ENCODE results near the gene C11orf68.

DNA sequence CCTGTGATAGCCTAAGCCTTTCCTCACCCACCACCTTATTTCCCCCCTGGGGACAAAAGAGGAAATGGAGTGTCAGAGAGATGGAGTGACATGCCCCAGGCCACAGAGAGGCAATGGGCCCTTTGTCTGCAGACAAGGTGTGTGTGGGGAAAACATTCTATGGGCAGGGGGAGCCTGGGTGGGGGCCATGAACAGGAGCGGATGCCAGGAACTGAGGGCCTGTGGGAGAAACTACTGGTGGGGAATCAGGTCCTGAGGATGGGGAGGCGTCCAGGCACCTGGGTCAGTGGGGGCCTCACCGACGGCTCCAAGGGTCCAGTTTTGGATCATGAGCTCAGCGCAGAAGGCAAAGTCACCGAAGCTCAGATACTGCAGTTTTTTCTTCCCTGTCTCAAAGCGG, 33.6 kb downstream of the C11orf68 start:
- no peak for TF ChIP-seq TEAD4 (CRISPR knock-in tag; IDR thresholded peaks at IDR 0.05)
- TF ChIP-seq, protein P1, sequence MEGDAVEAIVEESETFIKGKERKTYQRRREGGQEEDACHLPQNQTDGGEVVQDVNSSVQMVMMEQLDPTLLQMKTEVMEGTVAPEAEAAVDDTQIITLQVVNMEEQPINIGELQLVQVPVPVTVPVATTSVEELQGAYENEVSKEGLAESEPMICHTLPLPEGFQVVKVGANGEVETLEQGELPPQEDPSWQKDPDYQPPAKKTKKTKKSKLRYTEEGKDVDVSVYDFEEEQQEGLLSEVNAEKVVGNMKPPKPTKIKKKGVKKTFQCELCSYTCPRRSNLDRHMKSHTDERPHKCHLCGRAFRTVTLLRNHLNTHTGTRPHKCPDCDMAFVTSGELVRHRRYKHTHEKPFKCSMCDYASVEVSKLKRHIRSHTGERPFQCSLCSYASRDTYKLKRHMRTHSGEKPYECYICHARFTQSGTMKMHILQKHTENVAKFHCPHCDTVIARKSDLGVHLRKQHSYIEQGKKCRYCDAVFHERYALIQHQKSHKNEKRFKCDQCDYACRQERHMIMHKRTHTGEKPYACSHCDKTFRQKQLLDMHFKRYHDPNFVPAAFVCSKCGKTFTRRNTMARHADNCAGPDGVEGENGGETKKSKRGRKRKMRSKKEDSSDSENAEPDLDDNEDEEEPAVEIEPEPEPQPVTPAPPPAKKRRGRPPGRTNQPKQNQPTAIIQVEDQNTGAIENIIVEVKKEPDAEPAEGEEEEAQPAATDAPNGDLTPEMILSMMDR (IDR thresholded peaks at IDR 0.05): no peak
- no peak for TF ChIP-seq ESRRA (CRISPR knock-in tag; IDR thresholded peaks at IDR 0.05; ENCODE audit: borderline replicate concordance)
- TF ChIP-seq, protein P2, sequence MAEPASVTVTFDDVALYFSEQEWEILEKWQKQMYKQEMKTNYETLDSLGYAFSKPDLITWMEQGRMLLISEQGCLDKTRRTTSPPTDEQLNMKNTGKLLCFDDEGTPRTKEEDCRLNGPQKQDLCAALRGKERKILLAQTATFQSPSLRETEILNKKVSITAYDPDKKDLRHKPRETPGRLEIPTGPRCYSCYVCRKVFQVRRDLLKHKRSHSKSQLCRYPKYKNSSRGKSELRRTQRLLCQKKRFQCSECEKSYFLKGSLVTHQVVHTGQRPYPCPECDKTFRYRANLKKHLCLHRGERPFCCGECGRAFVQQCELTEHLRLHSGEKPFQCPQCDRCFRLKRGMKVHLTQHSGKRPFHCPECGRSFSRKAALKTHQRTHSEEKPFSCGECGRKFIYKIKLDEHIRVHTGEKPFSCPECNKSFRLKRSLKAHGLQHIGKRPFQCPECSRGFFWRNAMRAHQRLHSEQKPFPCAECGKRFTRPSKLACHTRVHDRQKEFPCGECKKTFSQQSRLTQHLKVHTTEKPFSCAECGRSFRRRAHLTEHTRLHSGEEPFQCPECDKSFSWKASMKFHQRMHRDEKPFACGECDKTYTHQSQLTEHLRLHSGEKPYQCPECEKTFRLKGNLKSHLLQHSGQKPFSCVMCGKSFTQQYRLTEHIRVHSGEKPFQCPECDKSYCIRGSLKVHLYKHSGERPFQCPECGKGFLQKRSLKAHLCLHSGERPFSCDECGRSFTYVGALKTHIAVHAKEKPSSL (CRISPR knock-in tag; conservative IDR thresholded peaks at IDR 0.05): no peak
- no peak for TF ChIP-seq NFYB (CRISPR knock-in tag; conservative IDR thresholded peaks at IDR 0.05; ENCODE audit: low read depth)
- no peak for TF ChIP-seq ZNF232 (CRISPR knock-in tag; IDR thresholded peaks at IDR 0.05)
- TF ChIP-seq SP1 (CRISPR knock-in tag; conservative IDR thresholded peaks at IDR 0.05): no peak
- TF ChIP-seq, protein P3, sequence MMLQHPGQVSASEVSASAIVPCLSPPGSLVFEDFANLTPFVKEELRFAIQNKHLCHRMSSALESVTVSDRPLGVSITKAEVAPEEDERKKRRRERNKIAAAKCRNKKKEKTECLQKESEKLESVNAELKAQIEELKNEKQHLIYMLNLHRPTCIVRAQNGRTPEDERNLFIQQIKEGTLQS (CRISPR knock-in tag; conservative IDR thresholded peaks at IDR 0.05): no peak
- TF ChIP-seq MLX (CRISPR knock-in tag; IDR thresholded peaks at IDR 0.05): no peak
- no peak for TF ChIP-seq CDX4 (CRISPR knock-in tag; IDR thresholded peaks at IDR 0.05; ENCODE audit: borderline replicate concordance)
- no peak for TF ChIP-seq TP53 (CRISPR knock-in tag; IDR thresholded peaks at IDR 0.05)
- TF ChIP-seq, protein P4, sequence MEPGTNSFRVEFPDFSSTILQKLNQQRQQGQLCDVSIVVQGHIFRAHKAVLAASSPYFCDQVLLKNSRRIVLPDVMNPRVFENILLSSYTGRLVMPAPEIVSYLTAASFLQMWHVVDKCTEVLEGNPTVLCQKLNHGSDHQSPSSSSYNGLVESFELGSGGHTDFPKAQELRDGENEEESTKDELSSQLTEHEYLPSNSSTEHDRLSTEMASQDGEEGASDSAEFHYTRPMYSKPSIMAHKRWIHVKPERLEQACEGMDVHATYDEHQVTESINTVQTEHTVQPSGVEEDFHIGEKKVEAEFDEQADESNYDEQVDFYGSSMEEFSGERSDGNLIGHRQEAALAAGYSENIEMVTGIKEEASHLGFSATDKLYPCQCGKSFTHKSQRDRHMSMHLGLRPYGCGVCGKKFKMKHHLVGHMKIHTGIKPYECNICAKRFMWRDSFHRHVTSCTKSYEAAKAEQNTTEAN (CRISPR knock-in tag; IDR thresholded peaks at IDR 0.05): no peak
- TF ChIP-seq USF2 (CRISPR knock-in tag; IDR thresholded peaks at IDR 0.05): no peak
- TF ChIP-seq RELA (CRISPR knock-in tag; IDR thresholded peaks at IDR 0.05; ENCODE audit: borderline replicate concordance): no peak
